Left ventricle myocardium inferior (tissue), 1 donor: ENCODE measurements around the gene CREB5. TPM values are rescaled to one million over a fixed set of nuclear protein-coding genes. Genes with fewer than 3 reads are reported as not detected.

Experiments used
- DNase-seq: peaks from one replicate; pipeline ENCODE4 v3.0.0-alpha.2; 2020
- H3K27ac ChIP-seq: fragments of 200-600 bp; replicated peaks from 2 replicates; pipeline ENCODE4 v1.8.0; 2021
- H3K27me3 ChIP-seq: fragments of 200-600 bp; 2 replicates; pipeline ENCODE4 v1.8.0; 2021; ENCODE audit warnings: low read depth
- H3K36me3 ChIP-seq: fragments of 200-600 bp; 2 replicates; pipeline ENCODE4 v1.8.0; 2021
- H3K4me1 ChIP-seq: fragments of 200-600 bp; 2 replicates; pipeline ENCODE4 v1.8.0; 2021
- H3K4me3 ChIP-seq: fragments of 200-600 bp; 2 replicates; pipeline ENCODE4 v1.8.0; 2021; ENCODE audit warnings: mild to moderate bottlenecking, moderate library complexity
- H3K9me3 ChIP-seq: fragments of 200-600 bp; replicated peaks from 2 replicates; pipeline ENCODE4 v1.8.0; 2021
- intact Hi-C: fragments of 100-400 bp; cut with micrococcal nuclease; formaldehyde crosslinking; loops from one replicate; pipeline ENCODE4 v1.11.0; 2022
- total RNA-seq: library from RNA; stranded (reverse); fragmentation: NEBNext Ultra II Directional; extraction: Animal tissue kit (Norgen Biotek cat#: 25700); gene quantifications from one replicate; pipeline ENCODE4 v1.2.1, GENCODE V29; 2021
- TF ChIP-seq, protein P1 (sequence below): fragments of 200-600 bp; IDR thresholded peaks from 2 replicates; pipeline ENCODE4 v1.8.0; 2021; ENCODE audit warnings: antibody characterized with exemption, mild to moderate bottlenecking, borderline replicate concordance
- donor health status: DM: no; HTN: yes; CAD: no; lungs with severe emphysema.

Gene CREB5
- total RNA-seq, 1 donor from 2014 or later, result 9.8 TPM

DNA sequence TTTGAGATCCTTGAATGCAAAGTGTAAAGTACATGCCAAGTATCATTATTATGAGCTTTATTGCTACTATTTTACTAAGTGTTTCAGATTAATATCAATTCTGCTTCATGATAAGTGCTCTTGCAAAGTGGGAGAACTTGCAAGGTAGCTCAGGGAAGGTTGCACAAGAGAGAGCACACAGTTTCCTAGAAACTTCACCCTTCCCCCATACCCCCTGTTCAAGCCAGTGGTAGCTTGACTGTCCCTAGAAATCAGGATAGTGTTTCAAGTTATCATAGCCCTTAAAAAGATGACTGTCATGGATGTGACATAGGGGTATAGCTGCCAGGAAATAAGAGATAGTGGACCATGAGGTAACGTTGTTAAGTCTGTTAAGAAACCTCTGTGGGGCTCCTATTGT, 294.3 kb downstream of the CREB5 start:
- Histone ChIP-seq H3K4me1 (peaks cover 41% of the 10 kb centered on the region), H3K36me3 (no peaks in the 10 kb centered on the region), H3K9me3 (no peaks in the 10 kb centered on the region), H3K27ac (no peak overlapping the region), H3K27me3 (no peaks in the 10 kb centered on the region), H3K4me3 (no peak overlapping the region)
- DNase-seq, result no peak
- TF ChIP-seq, protein P1, sequence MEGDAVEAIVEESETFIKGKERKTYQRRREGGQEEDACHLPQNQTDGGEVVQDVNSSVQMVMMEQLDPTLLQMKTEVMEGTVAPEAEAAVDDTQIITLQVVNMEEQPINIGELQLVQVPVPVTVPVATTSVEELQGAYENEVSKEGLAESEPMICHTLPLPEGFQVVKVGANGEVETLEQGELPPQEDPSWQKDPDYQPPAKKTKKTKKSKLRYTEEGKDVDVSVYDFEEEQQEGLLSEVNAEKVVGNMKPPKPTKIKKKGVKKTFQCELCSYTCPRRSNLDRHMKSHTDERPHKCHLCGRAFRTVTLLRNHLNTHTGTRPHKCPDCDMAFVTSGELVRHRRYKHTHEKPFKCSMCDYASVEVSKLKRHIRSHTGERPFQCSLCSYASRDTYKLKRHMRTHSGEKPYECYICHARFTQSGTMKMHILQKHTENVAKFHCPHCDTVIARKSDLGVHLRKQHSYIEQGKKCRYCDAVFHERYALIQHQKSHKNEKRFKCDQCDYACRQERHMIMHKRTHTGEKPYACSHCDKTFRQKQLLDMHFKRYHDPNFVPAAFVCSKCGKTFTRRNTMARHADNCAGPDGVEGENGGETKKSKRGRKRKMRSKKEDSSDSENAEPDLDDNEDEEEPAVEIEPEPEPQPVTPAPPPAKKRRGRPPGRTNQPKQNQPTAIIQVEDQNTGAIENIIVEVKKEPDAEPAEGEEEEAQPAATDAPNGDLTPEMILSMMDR, result no peak
- intact Hi-C loops, result no loop called here

DNA sequence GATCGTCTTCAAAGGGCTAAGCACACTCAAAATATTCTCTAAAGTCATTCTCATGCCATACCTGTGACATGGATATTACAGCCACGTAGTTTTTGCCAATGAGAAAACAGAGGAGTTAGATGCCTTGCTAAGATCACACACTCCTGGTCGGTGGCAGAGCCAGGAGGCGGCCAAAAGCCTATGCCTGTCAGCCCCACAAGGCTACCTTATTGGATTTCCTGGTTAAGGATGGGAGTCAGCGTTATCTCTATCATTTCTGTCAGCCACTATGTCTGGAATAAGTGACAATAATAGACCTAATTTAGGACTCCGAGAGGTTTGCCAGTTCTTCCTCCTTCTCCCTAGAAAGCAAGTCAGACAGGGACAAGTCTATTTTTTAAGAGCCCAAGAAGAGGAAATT, 295.0 kb downstream of the CREB5 start:
- no peak overlapping the region for H3K4me3 ChIP-seq
- no peaks in the 10 kb centered on the region for H3K9me3 ChIP-seq
- no peak overlapping the region for H3K27ac ChIP-seq
- intact Hi-C loops, result no loop called here
- H3K4me1 ChIP-seq, result peaks cover 34% of the 10 kb centered on the region
- TF ChIP-seq, protein P1, result no peak
- DNase-seq, result no peak
- no peaks in the 10 kb centered on the region for H3K36me3 ChIP-seq
- H3K27me3 ChIP-seq, result no peaks in the 10 kb centered on the region

DNA sequence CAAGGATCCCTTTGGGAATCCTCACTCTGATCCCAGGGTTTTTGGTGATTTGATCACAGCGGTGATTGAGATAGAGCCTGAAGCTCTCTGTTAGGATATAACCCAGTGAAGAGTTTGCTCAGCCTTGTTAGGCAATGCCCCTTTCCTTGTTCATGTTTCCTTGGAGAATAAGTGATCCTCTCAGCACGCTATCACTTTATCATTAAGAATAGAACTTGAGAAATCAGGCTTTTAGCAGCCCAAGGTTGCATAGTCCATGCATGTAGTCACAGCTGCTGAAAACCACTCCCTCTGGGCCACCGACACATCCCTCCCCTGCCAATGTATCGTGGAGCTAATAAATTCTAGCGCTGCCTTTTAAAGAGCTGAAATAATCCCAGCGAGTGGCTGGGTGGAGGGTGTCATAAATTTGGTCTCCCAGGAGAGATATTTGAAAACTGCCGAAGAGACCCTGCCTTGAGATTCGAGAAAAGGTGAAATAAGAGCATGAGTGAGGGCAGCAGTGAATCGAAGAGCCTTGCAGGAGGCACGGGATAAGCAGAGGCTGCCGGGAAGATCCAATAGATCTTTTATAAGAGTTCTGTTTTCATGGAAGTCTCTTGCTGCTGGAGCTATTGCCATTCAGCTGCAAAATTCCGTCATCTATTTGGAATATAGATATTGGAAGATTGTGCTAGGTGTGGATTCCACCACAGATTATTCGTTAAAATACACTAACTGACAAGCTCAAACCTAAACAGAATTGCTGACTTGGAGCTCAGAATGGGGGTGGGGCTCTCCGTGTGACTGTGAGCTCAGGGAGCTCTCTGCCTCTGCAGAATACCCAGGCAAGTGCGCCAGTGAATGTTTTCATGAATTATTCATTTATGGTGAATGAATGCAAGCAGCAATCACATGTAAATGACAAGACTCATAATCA, 296.0 kb downstream of the CREB5 start:
- Histone ChIP-seq H3K27me3 (no peaks in the 10 kb centered on the region), H3K4me1 (peaks cover 24% of the 10 kb centered on the region), H3K4me3 (peak overlapping the region; percentile 2), H3K9me3 (no peaks in the 10 kb centered on the region), H3K36me3 (no peaks in the 10 kb centered on the region), H3K27ac (no peak overlapping the region)
- intact Hi-C loops, result no loop called here
- TF ChIP-seq, protein P1, result no peak
- no peak for DNase-seq

DNA sequence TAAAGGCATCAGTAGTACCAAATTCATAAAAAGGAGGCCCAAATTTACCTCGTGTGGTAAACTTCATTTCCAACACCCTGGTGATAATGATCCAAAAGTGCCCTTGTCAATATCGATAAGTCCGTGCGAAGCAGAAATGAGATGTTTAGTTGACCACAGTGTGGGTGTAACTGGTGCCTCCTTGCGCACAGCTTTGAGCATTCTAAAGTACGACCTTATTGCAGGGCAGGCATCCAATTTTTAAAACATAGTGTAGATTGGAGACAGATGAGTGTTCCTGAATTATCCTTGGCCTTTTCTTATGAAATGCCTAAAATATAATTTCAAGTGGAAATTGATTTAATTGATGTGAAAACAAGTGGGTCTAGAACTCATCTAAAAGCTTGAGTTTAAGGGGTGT, 297.4 kb downstream of the CREB5 start:
- Histone ChIP-seq H3K36me3 (no peaks in the 10 kb centered on the region), H3K27ac (no peak overlapping the region), H3K27me3 (no peaks in the 10 kb centered on the region), H3K9me3 (no peaks in the 10 kb centered on the region), H3K4me3 (no peak overlapping the region), H3K4me1 (peaks cover 19% of the 10 kb centered on the region)
- TF ChIP-seq, protein P1, result no peak
- intact Hi-C loops, result no loop called here
- DNase-seq, result no peak

DNA sequence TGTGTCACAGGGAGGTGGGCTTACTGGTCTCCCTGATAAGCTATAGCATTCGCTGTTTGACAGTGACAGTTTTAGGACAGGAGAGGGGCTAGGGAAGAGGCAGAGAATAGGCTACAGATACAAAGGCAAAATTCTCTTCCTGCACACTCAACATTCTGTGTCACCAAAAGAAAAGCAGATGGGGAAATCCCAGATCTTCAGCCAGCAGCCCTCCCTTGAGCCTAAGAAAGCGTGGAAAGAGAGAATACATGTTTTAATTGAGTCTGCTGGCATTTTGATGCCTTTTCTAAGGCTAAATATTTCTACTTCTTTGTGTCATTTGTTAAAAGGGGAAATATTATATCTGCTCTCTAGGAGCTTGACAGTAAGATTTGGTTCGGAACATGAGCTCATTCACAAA, 298.8 kb downstream of the CREB5 start:
- peaks cover 19% of the 10 kb centered on the region for H3K4me1 ChIP-seq
- H3K9me3 ChIP-seq, result no peaks in the 10 kb centered on the region
- intact Hi-C loops, result no loop called here
- no peaks in the 10 kb centered on the region for H3K36me3 ChIP-seq
- no peaks in the 10 kb centered on the region for H3K27me3 ChIP-seq
- TF ChIP-seq, protein P1, result no peak
- peak overlapping the region; percentile 25 for H3K27ac ChIP-seq
- no peak overlapping the region for H3K4me3 ChIP-seq
- DNase-seq, result no peak
